ENCODE measurements around the gene MUC13.

DNA sequence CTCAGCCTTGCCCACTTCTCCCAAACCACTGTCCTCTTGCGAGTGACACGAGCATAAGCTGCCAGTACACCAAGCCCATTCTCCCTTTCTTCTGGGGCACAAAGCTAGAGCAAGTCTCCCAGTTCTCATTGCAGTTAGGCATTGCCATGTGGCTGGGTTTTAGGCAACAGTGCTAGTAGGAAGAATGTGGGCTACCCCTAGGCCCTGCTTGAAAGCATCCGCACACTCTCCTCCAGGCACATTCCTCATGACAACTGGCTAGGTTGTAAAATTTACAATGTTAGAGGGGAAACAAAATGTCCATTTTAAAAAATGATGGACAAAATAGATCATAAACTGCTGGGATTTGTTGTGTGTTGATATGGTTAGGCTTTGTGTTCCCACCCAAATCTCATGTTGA lies 67.0 kb downstream of the MUC13 start:
- TF ChIP-seq, protein P1, sequence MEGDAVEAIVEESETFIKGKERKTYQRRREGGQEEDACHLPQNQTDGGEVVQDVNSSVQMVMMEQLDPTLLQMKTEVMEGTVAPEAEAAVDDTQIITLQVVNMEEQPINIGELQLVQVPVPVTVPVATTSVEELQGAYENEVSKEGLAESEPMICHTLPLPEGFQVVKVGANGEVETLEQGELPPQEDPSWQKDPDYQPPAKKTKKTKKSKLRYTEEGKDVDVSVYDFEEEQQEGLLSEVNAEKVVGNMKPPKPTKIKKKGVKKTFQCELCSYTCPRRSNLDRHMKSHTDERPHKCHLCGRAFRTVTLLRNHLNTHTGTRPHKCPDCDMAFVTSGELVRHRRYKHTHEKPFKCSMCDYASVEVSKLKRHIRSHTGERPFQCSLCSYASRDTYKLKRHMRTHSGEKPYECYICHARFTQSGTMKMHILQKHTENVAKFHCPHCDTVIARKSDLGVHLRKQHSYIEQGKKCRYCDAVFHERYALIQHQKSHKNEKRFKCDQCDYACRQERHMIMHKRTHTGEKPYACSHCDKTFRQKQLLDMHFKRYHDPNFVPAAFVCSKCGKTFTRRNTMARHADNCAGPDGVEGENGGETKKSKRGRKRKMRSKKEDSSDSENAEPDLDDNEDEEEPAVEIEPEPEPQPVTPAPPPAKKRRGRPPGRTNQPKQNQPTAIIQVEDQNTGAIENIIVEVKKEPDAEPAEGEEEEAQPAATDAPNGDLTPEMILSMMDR (IDR thresholded peaks at IDR 0.05), result no peak
- TF ChIP-seq EZH2phosphoT487 (IDR thresholded peaks at IDR 0.05), result no peak

Data from neural progenitor cell (in vitro differentiated cells).